T-cell (primary cell): ENCODE results near the gene NTNG2. TPM values are rescaled to one million over a fixed set of nuclear protein-coding genes. Genes with fewer than 3 reads are reported as not detected.

ENCODE experiments used
- ATAC-seq, 4 experiments: fragments of 200-7000 bp in 3 of 4; fragments of 150-1000 bp in 1 of 4; cut with Tn5 transposase; replicated peaks in 1 of 4; 1 replicate in 3 of 4; 2 replicates in 1 of 4; pipeline ENCODE4 v1.10.0; 2021; ENCODE audit warnings: moderate library complexity in 3 of 4, mild to moderate bottlenecking in 2 of 4, moderate number of reproducible peaks in 1 of 4
- CTCF ChIA-PET, 2 donors: fragments of 300-600 bp; sonication (Branson Sonifier 250); formaldehyde crosslinking; loops; one replicate each; lab custom pipeline; 2022; ENCODE audit warnings: antibody characterized with exemption in 2 of 2; lab: Charles Lee
- POLR2A ChIA-PET, 2 donors: fragments of 300-600 bp; sonication (Branson Sonifier 250); formaldehyde crosslinking; loops; one replicate each; lab custom pipeline; 2022; ENCODE audit warnings: antibody characterized with exemption in 2 of 2; lab: Charles Lee
- DNase-seq, 35 experiments: peaks; one replicate each; pipeline versions ENCODE4 v3.0.0 to v3.0.0-alpha.2; 2013 to 2023
- H3K27ac ChIP-seq: one replicate; pipeline ENCODE4 v1.5.1; 2013; ENCODE audit warnings: low read length
- H3K27me3 ChIP-seq, 2 experiments: replicated peaks in 1 of 2; 1 replicate in 1 of 2; 2 replicates in 1 of 2; pipeline versions ENCODE4 v1.6.1 to v1.7.0; 2013; ENCODE audit warnings: low read length in 1 of 2, mixed read lengths in 1 of 2; ENCODE audit not compliant: control insufficient read depth in 2 of 2, insufficient read depth in 2 of 2; ENCODE audit errors: extremely low read depth in 1 of 2
- H3K36me3 ChIP-seq, 2 donors: 1 replicate in 1 of 2; 2 replicates in 1 of 2; pipeline versions ENCODE4 v1.6.1 to v1.7.0; 2013; ENCODE audit warnings: low read length in 1 of 2; ENCODE audit not compliant: control insufficient read depth in 2 of 2, insufficient read depth in 1 of 2; ENCODE audit errors: extremely low read depth in 1 of 2
- H3K4me1 ChIP-seq, 2 experiments: 1 replicate in 1 of 2; 2 replicates in 1 of 2; pipeline versions ENCODE4 v1.6.1 to v1.7.0; 2013; ENCODE audit warnings: low read length in 2 of 2, mixed read lengths in 1 of 2; ENCODE audit not compliant: insufficient read depth in 2 of 2, control insufficient read depth in 1 of 2; ENCODE audit errors: extremely low read depth in 1 of 2
- H3K4me3 ChIP-seq, 2 donors: 1 replicate in 1 of 2; 2 replicates in 1 of 2; pipeline versions ENCODE4 v1.5.1 to v1.7.0; 2013; ENCODE audit warnings: mild to moderate bottlenecking in 2 of 2, low read length in 1 of 2, moderate library complexity in 1 of 2; ENCODE audit not compliant: control insufficient read depth in 1 of 2; ENCODE audit errors: extremely low read depth in 1 of 2
- H3K9me3 ChIP-seq: 2 replicates; pipeline ENCODE4 v1.7.0; 2013
- H3K27ac Mint-ChIP-seq, 2 donors: one replicate each; pipeline ENCODE4 v1.8.0; 2020 to 2021; ENCODE audit warnings: mild to moderate bottlenecking in 2 of 2, mixed read lengths in 2 of 2
- H3K27me3 Mint-ChIP-seq, 2 donors: one replicate each; pipeline ENCODE4 v1.8.0; 2021 to 2022; ENCODE audit warnings: mixed read lengths in 2 of 2
- H3K36me3 Mint-ChIP-seq: one replicate; pipeline ENCODE4 v1.8.0; 2021; ENCODE audit warnings: mixed read lengths
- H3K4me1 Mint-ChIP-seq, 3 donors: one replicate each; pipeline ENCODE4 v1.8.0; 2020 to 2022; ENCODE audit warnings: mixed read lengths in 3 of 3, mild to moderate bottlenecking in 1 of 3
- H3K4me3 Mint-ChIP-seq, 3 donors: one replicate each; pipeline ENCODE4 v1.8.0; 2020 to 2022; ENCODE audit warnings: mild to moderate bottlenecking in 3 of 3, mixed read lengths in 3 of 3, moderate library complexity in 3 of 3
- H3K9me3 Mint-ChIP-seq, 3 donors: one replicate each; pipeline ENCODE4 v1.8.0; 2020 to 2022; ENCODE audit warnings: mixed read lengths in 3 of 3
- WGBS: methylation state at CpG from one replicate; pipeline ENCODE4 v1.1.5; 2013; ENCODE audit warnings: missing lambda C conversion rate; ENCODE audit not compliant: insufficient coverage; 5-methylcytosine and 5-hydroxymethylcytosine counted together
- total RNA-seq, 35 experiments: library from RNA in 6 of 35; stranded (reverse) in 6 of 35; fragments of 120-200 nt in 1 of 35; gene quantifications; one replicate each; pipeline versions ENCODE4 v1.2.1 to v1.2.4 and lab custom pipeline; 2013 to 2026

NTNG2 gene
- total RNA-seq, 5 donors from 2014 or later (not counting 1 experiment from before 2014, with no cell fraction given): 4.8 to 14.1 (median 7.8) TPM

- no peak overlapping the region for H3K27ac Mint-ChIP-seq
- no peaks in the 10 kb centered on the region for H3K4me1 Mint-ChIP-seq
- H3K36me3 ChIP-seq: no peaks in the 10 kb centered on the region
- no peak overlapping the region for H3K27ac ChIP-seq
- no peaks in the 10 kb centered on the region for H3K36me3 Mint-ChIP-seq
- peaks cover 3 to 4% of the 10 kb centered on the region in 2 donors for H3K27me3 Mint-ChIP-seq
- no peaks in the 10 kb centered on the region for H3K9me3 Mint-ChIP-seq
- DNase-seq (no peak), ATAC-seq (no peak)
- H3K27me3 ChIP-seq: peaks cover 0 to 13% of the 10 kb centered on the region in 2 experiments
- no peak overlapping the region for H3K4me3 ChIP-seq
- H3K4me1 ChIP-seq: no peaks in the 10 kb centered on the region
- 81% methylated on average over 5 of the region's 12 CpGs for WGBS
- ChIA-PET CTCF (no interaction called here), POLR2A (no interaction called here)
- H3K9me3 ChIP-seq: no peaks in the 10 kb centered on the region
- no peak overlapping the region for H3K4me3 Mint-ChIP-seq
Observed at GRCh38 chr9:132193227-132194124, 31.6 kb downstream of the NTNG2 start.

GRCh38 chr9:132194508-132194907, 32.6 kb downstream of the NTNG2 start:
- H3K27ac Mint-ChIP-seq: no peak overlapping the region
- peaks cover 3 to 4% of the 10 kb centered on the region in 2 donors for H3K27me3 Mint-ChIP-seq
- 44% methylated on average over 2 of the region's 8 CpGs for WGBS
- DNase-seq: no peak
- Histone ChIP-seq H3K4me1 (no peaks in the 10 kb centered on the region), H3K27ac (no peak overlapping the region), H3K9me3 (no peaks in the 10 kb centered on the region), H3K4me3 (no peak overlapping the region), H3K36me3 (no peaks in the 10 kb centered on the region), H3K27me3 (peaks cover 0 to 11% of the 10 kb centered on the region in 2 experiments)
- ChIA-PET POLR2A (no interaction called here), CTCF (no interaction called here)
- no peak overlapping the region for H3K4me3 Mint-ChIP-seq
- no peaks in the 10 kb centered on the region for H3K4me1 Mint-ChIP-seq
- H3K9me3 Mint-ChIP-seq: peaks cover 0 to 2% (median 0%) of the 10 kb centered on the region in 3 donors
- no peak for ATAC-seq
- no peaks in the 10 kb centered on the region for H3K36me3 Mint-ChIP-seq

- CTCF ChIA-PET: no interaction called here
Observed at GRCh38 chr9:132197315-132197714, 35.5 kb downstream of the NTNG2 start.

GRCh38 chr9:132197856-132198550, 36.1 kb downstream of the NTNG2 start:
- ATAC-seq (no peak), DNase-seq (no peak)
- Mint-ChIP-seq H3K9me3 (peaks cover 0 to 2% (median 0%) of the 10 kb centered on the region in 3 donors), H3K27me3 (peaks cover 15 to 19% of the 10 kb centered on the region in 2 donors), H3K4me1 (no peaks in the 10 kb centered on the region), H3K36me3 (no peaks in the 10 kb centered on the region), H3K4me3 (no peak overlapping the region), H3K27ac (no peak overlapping the region)
- CTCF ChIA-PET: no interaction called here
- H3K4me1 ChIP-seq: no peaks in the 10 kb centered on the region
- H3K9me3 ChIP-seq: no peaks in the 10 kb centered on the region
- no peak overlapping the region for H3K4me3 ChIP-seq
- no peak overlapping the region for H3K27ac ChIP-seq
- H3K27me3 ChIP-seq: peaks cover 0 to 22% of the 10 kb centered on the region in 2 experiments
- H3K36me3 ChIP-seq: no peaks in the 10 kb centered on the region
- WGBS: 96% methylated on average over 46 of the region's 58 CpGs
- POLR2A ChIA-PET: no interaction called here

More at GRCh38 chr9:132197315-132197714, 35.5 kb downstream of the NTNG2 start:
- Mint-ChIP-seq H3K9me3 (peaks cover 0 to 2% (median 0%) of the 10 kb centered on the region in 3 donors), H3K4me3 (no peak overlapping the region), H3K36me3 (no peaks in the 10 kb centered on the region), H3K4me1 (no peaks in the 10 kb centered on the region), H3K27me3 (peaks cover 12 to 13% of the 10 kb centered on the region in 2 donors), H3K27ac (no peak overlapping the region)
- no peaks in the 10 kb centered on the region for H3K36me3 ChIP-seq
- POLR2A ChIA-PET: no interaction called here
- no peaks in the 10 kb centered on the region for H3K9me3 ChIP-seq
- no peak for ATAC-seq
- no peaks in the 10 kb centered on the region for H3K4me1 ChIP-seq
- H3K27ac ChIP-seq: no peak overlapping the region
- peaks cover 0 to 25% of the 10 kb centered on the region in 2 experiments for H3K27me3 ChIP-seq
- DNase-seq: no peak
- H3K4me3 ChIP-seq: no peak overlapping the region
- 78% methylated on average over 3 of the region's 6 CpGs for WGBS

- H3K27ac ChIP-seq: no peak overlapping the region
- Mint-ChIP-seq H3K9me3 (peaks cover 0 to 2% (median 0%) of the 10 kb centered on the region in 3 donors), H3K27ac (no peak overlapping the region), H3K36me3 (no peaks in the 10 kb centered on the region), H3K4me1 (no peaks in the 10 kb centered on the region), H3K4me3 (no peak overlapping the region), H3K27me3 (peaks cover 15 to 23% of the 10 kb centered on the region in 2 donors)
- H3K4me1 ChIP-seq: no peaks in the 10 kb centered on the region
- ChIA-PET CTCF (no interaction called here), POLR2A (no interaction called here)
- WGBS: 79% methylated on average over 2 of the region's 4 CpGs
- H3K4me3 ChIP-seq: no peak overlapping the region
- H3K36me3 ChIP-seq: no peaks in the 10 kb centered on the region
- DNase-seq (no peak), ATAC-seq (no peak)
- no peaks in the 10 kb centered on the region for H3K9me3 ChIP-seq
- H3K27me3 ChIP-seq: peaks cover 0 to 25% of the 10 kb centered on the region in 2 experiments
Observed at GRCh38 chr9:132199056-132199455, 37.2 kb downstream of the NTNG2 start.

GRCh38 chr9:132200706-132201105, 38.8 kb downstream of the NTNG2 start:
- CTCF ChIA-PET: no interaction called here

More at GRCh38 chr9:132200706-132201105, 38.8 kb downstream of the NTNG2 start:
- peaks cover 7% of the 10 kb centered on the region for H3K36me3 Mint-ChIP-seq
- DNase-seq (no peak), ATAC-seq (no peak)
- no peaks in the 10 kb centered on the region for H3K4me1 Mint-ChIP-seq
- Histone ChIP-seq H3K27me3 (peaks cover 0 to 25% of the 10 kb centered on the region in 2 experiments), H3K27ac (no peak overlapping the region), H3K9me3 (peaks cover 2% of the 10 kb centered on the region), H3K4me1 (no peaks in the 10 kb centered on the region), H3K36me3 (no peaks in the 10 kb centered on the region), H3K4me3 (no peak overlapping the region)
- no peak overlapping the region for H3K27ac Mint-ChIP-seq
- POLR2A ChIA-PET: no interaction called here
- H3K4me3 Mint-ChIP-seq: no peak overlapping the region
- peaks cover 8 to 10% (median 8%) of the 10 kb centered on the region in 3 donors for H3K9me3 Mint-ChIP-seq
- H3K27me3 Mint-ChIP-seq: peaks cover 27 to 33% of the 10 kb centered on the region in 2 donors
- 80% methylated on average over 2 of the region's 4 CpGs for WGBS
